Measurements from ENCODE around the gene PARVG. TPM values are rescaled to one million over a fixed set of nuclear protein-coding genes. Genes with fewer than 3 reads are reported as not detected.

Gene PARVG
- polyA plus RNA-seq, 3 donors: 1.6 to 2.5 (median 2.4) TPM

DNA sequence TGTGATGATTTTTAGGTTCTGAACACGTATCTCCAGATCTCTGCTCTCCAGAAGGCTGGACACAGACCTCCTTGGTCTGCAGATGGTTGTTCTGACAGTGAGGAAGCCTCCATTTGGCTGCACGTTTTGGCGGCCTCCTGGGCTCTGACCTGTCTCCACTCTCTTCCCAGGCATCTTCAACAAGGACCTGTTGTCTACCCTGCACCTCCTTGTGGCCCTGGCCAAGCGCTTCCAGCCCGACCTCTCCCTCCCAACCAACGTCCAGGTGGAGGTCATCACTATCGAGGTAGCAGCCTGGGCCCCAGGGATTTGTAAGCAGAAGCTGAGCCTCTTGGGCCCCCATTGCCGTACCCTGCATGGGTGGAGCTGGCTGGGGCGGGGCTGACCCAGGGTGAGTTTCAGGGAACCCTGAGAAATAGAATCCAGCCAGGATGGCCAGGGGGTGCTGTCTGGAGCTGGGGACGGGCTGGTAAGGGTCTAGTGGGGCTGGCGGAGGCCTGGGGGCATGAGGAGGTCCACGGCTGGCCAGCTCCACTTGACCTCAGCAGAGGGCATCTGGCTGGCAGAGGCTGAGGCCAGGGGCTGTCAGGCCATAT, 9.8 kb downstream of the PARVG start:
- DNase-seq (ENCODE audit: extremely low read depth in 1 of 11, low read depth in 9 of 11, low spot score in 4 of 11): no peak

- no peak for DNase-seq (ENCODE audit: extremely low read depth in 1 of 11, low read depth in 9 of 11, low spot score in 4 of 11)
These were observed 10.3 kb downstream of the PARVG start for GRCh38 chr22:44191036-44191454.

DNA sequence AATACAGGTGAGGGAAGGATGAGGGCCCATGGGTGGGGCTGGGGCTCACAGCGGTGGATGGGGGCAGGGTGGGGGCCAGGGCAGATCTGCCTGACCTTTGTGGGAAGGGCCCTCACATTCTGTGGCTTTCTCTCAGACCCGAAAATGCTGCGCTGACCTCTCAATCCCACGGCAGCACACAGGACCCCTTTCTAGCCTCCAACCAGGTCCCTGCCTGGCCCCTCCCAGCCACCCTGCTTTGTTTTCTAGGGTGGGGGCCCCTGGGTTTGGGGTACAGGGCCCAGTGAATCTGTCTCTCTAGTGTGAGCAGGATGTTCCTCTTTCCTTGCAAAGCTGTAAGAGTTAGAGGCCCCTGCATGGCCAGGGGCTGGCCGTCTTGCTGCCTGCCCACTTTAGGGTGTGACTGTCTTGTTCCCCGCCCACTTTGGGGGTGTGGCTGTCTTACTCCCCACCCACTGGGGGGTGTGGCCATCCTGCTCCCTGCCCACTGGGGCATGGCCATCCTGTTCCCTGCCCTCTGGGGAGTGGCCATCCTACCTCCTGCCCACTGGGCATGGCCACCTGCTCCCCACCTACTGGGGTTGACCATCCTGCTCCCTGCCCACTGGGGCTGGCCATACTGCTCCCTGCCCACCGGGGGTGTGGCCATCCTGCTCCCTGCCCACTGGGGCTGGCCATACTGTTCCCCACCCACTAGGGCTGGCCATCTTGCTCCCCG, 11.5 kb downstream of the PARVG start:
- no peak for DNase-seq (ENCODE audit: extremely low read depth in 1 of 11, low read depth in 9 of 11, low spot score in 4 of 11)

GRCh38 chr22:44192816-44193534, 12.2 kb downstream of the PARVG start:
- DNase-seq (ENCODE audit: extremely low read depth in 1 of 11, low read depth in 9 of 11, low spot score in 4 of 11): no peak

- no peak for DNase-seq (ENCODE audit: extremely low read depth in 1 of 11, low read depth in 9 of 11, low spot score in 4 of 11)
These were observed 12.8 kb downstream of the PARVG start for GRCh38 chr22:44193535-44193891.

DNA sequence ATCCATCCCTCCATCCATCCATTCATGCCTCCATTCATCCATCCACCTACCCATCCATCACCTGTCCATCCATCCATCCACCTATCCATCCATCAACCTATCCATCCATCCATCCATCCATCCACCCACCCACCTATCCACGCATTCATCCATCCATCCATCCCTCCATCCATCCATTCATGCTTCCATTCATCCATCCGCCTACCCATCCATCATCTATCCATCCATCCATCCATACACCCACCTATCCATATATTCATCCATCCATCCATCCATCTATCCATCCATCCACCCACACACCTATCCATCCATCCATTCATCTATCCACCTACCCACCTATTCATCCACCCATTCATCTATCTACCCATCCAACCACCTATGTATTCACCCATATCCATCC, 13.8 kb downstream of the PARVG start:
- no peak for DNase-seq (ENCODE audit: extremely low read depth in 1 of 11, low read depth in 9 of 11, low spot score in 4 of 11)

DNA sequence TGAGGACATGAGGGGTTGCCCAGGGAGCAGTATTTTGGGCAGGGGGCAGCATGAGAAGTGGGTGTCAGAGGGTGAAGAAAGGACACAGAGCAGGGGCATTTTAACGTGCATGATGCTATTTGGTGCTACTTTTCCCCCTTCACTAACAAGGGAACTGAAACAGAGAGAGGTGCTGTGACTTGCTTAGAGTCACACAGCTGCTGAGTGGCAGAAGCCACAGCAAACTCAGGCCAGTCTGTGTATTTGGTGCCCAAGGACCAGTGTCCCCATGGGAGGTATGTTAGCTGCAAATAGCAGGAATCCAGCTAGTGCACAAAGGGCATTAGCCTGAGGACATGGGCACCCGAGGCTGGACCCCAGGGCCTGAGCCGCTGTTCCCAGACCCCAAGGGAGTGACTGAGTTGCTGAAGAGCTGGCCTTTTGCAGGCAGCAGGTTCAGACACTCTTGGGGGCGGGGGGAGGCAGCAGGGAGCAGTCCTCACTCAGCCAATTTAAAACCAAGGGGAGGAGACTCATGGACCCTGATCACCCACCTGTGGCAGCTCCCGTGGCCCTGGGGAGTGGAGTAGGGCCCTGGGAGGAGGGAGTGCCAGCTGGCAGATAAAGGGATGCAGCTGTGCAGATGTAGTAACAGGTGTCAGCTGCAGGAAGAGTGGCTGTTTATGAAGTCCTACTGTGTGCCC, 14.6 kb downstream of the PARVG start:
- DNase-seq (ENCODE audit: extremely low read depth in 1 of 11, low read depth in 9 of 11, low spot score in 4 of 11): no peak

- no peak for DNase-seq (ENCODE audit: extremely low read depth in 1 of 11, low read depth in 9 of 11, low spot score in 4 of 11)
These were observed 15.5 kb downstream of the PARVG start for GRCh38 chr22:44196241-44196640.

DNA sequence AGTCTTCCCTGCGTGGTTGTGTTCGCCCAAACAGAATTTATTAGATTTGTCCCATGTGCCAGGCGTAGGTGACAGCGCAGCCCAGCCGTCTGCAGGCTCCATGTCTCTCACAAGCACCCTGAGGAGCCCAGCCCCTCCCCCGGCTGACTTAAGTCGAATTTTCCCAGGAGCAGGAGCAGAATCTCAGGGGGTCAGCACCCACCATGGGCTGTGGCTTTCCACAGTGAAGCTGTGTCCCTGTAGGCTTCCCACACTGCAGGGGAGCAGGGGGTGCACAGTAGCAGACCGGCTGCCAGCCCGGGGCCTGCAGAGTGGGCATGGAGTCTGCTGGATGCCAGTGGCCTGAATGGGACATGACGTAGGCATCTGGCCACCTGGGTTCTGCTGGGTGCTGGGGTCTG, 16.0 kb downstream of the PARVG start:
- no peak for DNase-seq (ENCODE audit: extremely low read depth in 1 of 11, low read depth in 9 of 11, low spot score in 4 of 11)

DNA sequence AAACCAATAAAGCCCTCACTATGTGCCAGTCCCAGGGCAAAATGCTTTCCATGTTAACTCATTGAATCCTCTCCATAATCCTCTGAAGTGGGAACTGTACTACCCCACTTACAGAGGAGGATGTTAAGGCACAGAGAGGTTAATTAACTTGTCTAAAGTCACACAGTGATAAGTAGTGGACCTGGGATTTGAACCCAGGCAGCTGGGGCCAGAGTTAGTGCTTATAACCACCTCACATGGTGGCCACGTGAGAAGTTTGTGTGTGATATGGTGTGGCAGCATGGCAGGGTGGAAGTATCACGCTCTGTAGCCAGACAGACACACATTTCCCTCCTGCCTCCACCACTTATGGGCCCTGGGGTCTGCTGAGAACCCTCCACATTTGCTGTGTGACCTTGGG, 16.5 kb downstream of the PARVG start:
- no peak for DNase-seq (ENCODE audit: extremely low read depth in 1 of 11, low read depth in 9 of 11, low spot score in 4 of 11)

DNA sequence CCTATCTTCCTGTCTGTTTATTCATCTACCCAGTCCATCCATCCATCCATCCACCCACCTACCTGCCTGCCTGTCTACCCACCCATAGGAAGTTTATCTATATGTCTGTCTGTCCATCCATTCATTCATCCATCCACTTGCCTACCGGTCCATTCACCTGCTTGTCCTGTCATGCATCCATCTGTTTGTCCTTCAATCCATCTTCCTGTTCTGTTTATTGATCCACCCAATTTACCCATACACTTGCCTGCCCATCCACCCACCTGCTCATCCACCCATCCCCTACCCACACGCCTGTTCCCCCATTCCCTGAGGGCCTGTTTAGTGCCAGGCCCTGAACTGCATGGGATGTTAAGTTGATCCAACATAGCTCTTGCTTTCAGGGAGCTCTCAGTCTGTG, 18.4 kb downstream of the PARVG start:
- no peak for DNase-seq (ENCODE audit: extremely low read depth in 1 of 11, low read depth in 9 of 11, low spot score in 4 of 11)

DNA sequence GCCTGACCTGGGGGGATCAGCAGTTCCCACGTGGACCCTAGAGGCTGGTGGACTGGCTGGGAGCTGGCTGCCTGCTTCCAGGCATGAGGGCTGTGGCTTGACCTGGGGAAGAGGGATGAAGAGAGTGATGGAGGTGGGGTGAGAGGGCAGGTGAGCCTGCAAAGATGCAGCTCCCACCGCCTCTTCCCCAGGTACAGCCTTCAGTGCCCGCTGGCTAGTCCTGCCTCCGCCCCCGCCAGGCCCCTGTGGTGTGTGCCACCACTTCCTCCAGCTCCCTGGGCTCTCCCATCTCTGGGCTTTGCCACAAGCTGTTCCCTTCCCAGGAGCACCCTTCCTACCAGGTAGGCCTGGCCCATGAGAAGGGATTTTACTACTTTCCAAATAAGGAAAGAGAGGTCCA, 19.1 kb downstream of the PARVG start:
- no peak for DNase-seq (ENCODE audit: extremely low read depth in 1 of 11, low read depth in 9 of 11, low spot score in 4 of 11)

DNA sequence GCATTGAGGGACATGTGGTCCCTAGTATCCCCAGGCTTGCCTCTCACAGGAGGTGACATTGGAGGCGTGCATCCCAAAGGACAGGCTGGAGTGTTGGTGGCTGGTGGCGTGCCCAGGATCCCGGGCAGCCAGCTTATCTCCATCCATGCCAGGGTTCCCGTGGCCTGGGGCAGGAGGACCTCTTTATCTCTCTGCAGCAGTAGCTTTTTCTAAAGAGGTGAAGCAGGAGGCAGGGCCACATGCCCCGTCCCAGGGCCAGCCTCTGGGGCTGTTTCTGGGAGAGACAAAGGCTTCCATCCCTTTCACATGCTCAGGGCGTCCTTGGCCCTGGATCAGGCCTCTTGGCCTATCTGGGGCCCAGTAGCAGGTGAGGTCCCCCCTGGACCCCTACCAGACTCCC, 19.7 kb downstream of the PARVG start:
- no peak for DNase-seq (ENCODE audit: extremely low read depth in 1 of 11, low read depth in 9 of 11, low spot score in 4 of 11)

- no peak for DNase-seq (ENCODE audit: extremely low read depth in 1 of 11, low read depth in 9 of 11, low spot score in 4 of 11)
These were observed 20.3 kb downstream of the PARVG start for GRCh38 chr22:44200855-44201550.

DNA sequence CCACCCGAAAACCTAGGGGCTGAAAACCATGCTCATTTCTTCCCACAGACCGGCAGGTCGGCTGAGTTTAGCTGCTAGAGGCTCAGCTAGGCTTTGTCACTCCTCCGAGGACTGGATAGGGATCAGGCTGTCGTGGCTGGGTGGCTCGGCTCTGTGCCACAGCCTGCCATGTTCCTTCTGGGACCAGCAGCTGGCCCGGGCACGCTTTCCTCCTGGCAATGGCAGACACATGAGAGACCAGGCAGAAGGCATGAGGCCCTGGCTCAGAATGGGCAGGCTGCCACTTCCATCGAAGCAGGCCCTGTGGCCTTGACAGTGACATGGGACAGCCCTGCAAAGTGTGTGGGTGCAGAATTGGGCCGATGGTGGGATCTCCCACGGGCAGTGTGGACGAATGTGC, 20.9 kb downstream of the PARVG start:
- no peak for DNase-seq (ENCODE audit: extremely low read depth in 1 of 11, low read depth in 9 of 11, low spot score in 4 of 11)

- DNase-seq (ENCODE audit: extremely low read depth in 1 of 11, low read depth in 9 of 11, low spot score in 4 of 11): no peak
These were observed 21.6 kb downstream of the PARVG start for GRCh38 chr22:44202261-44202789.

DNA sequence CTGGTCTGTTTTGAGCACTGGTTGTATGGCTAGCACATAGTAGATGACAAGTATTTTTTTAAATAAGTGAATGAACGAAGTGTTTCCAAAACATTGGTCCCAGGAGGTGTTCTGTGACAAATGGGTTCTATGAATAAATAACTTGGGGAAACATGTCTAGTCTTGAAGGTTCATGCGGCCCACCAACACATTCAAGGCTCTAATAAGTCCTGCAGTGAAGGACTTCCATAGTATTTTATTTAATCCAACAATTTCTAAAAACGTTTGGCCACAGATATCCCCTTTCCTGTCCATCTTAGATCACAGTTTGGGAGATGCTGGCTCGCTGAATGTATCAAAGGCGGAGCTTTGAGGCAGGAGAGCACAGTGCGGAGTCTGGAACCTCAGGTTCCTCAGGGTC, 22.5 kb downstream of the PARVG start:
- DNase-seq (ENCODE audit: extremely low read depth in 1 of 11, low read depth in 9 of 11, low spot score in 4 of 11): no peak

GRCh38 chr22:44204739-44205515, 24.2 kb downstream of the PARVG start:
- DNase-seq (ENCODE audit: extremely low read depth in 1 of 11, low read depth in 9 of 11, low spot score in 4 of 11): no peak
